Activated B cell treated with CpG ODN at 0.5 μM for 24 hours (primary cell): ENCODE results near the gene KRTAP15-1. TPM values are rescaled to one million over a fixed set of nuclear protein-coding genes. Genes with fewer than 3 reads are reported as not detected.

Experiments
- ATAC-seq: fragments of 200-7000 bp; cut with Tn5 transposase; one replicate; pipeline ENCODE4 v1.10.0; 2021; ENCODE audit warnings: low read depth, mild to moderate bottlenecking, moderate library complexity
- CTCF ChIA-PET: fragments of 350-600 bp; sonication (Branson Sonifier 250); formaldehyde crosslinking; loops from one replicate; lab custom pipeline; 2021; ENCODE audit warnings: antibody characterized with exemption; lab: Charles Lee
- POLR2A ChIA-PET: fragments of 350-600 bp; sonication (Branson Sonifier 250); formaldehyde crosslinking; loops from one replicate; lab custom pipeline; 2021; ENCODE audit warnings: antibody characterized with exemption; lab: Charles Lee
- DNase-seq: peaks from one replicate; pipeline ENCODE4 v3.0.0; 2022
- H3K27ac Mint-ChIP-seq: one replicate; pipeline ENCODE4 v1.8.0; 2020; ENCODE audit warnings: mixed read lengths
- H3K27me3 Mint-ChIP-seq: one replicate; pipeline ENCODE4 v1.8.0; 2021; ENCODE audit warnings: mixed read lengths
- H3K36me3 Mint-ChIP-seq: one replicate; pipeline ENCODE4 v1.8.0; 2021; ENCODE audit warnings: low read depth, mixed read lengths
- H3K4me1 Mint-ChIP-seq: one replicate; pipeline ENCODE4 v1.8.0; 2021; ENCODE audit warnings: mixed read lengths
- H3K4me3 Mint-ChIP-seq: one replicate; pipeline ENCODE4 v1.8.0; 2020; ENCODE audit warnings: mild to moderate bottlenecking, mixed read lengths
- H3K9me3 Mint-ChIP-seq: one replicate; pipeline ENCODE4 v1.8.0; 2020; ENCODE audit warnings: mixed read lengths
- intact Hi-C: fragments of 100-400 bp; cut with micrococcal nuclease; formaldehyde crosslinking; loops from one replicate; pipeline ENCODE4 v1.15.1; 2024
- total RNA-seq: library from RNA; stranded (reverse); gene quantifications from 2 replicates; pipeline ENCODE4 v1.2.3, GENCODE V29; 2022
- TF ChIP-seq, protein P1 (sequence below): fragments of 200-600 bp; IDR thresholded peaks from one replicate; pipeline ENCODE4 v1.8.0; 2022; ENCODE audit warnings: antibody characterized with exemption, mild to moderate bottlenecking

KRTAP15-1 gene
- total RNA-seq, 1 donor from 2014 or later, result not detected

DNA sequence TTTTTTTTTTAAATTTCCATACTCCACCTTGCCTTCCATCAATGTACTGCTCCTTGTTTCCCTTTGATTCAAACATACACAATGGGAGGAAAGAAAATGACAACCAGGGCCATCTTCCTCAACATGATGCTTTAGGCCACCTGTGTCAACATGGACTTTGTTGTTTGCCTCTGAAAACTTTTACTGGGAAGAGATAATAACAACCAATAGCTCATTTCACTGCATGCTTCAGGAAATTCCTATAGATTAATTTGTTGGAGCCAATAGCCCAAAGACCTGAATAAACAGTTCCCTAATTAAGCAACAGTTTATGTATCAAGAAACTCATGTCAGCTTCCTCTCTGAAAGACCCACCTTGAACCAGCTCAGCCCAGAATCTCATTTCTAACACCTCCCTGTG is 3.2 kb downstream of the KRTAP15-1 start:
- POLR2A ChIA-PET, result no interaction called here
- Mint-ChIP-seq H3K27me3 (no peaks in the 10 kb centered on the region), H3K4me1 (no peaks in the 10 kb centered on the region), H3K9me3 (peaks cover 4% of the 10 kb centered on the region), H3K36me3 (no peaks in the 10 kb centered on the region), H3K4me3 (no peak overlapping the region), H3K27ac (no peak overlapping the region)
- DNase-seq (no peak), ATAC-seq (no peak)
- TF ChIP-seq, protein P1, sequence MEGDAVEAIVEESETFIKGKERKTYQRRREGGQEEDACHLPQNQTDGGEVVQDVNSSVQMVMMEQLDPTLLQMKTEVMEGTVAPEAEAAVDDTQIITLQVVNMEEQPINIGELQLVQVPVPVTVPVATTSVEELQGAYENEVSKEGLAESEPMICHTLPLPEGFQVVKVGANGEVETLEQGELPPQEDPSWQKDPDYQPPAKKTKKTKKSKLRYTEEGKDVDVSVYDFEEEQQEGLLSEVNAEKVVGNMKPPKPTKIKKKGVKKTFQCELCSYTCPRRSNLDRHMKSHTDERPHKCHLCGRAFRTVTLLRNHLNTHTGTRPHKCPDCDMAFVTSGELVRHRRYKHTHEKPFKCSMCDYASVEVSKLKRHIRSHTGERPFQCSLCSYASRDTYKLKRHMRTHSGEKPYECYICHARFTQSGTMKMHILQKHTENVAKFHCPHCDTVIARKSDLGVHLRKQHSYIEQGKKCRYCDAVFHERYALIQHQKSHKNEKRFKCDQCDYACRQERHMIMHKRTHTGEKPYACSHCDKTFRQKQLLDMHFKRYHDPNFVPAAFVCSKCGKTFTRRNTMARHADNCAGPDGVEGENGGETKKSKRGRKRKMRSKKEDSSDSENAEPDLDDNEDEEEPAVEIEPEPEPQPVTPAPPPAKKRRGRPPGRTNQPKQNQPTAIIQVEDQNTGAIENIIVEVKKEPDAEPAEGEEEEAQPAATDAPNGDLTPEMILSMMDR, result no peak
- intact Hi-C loops, result loop anchor here (10.0 kb wide), 1 partner anchor 52 kb away; the partner anchor contains the start of genes KRTAP19-3 and KRTAP19-4
- CTCF ChIA-PET, result no interaction called here

DNA sequence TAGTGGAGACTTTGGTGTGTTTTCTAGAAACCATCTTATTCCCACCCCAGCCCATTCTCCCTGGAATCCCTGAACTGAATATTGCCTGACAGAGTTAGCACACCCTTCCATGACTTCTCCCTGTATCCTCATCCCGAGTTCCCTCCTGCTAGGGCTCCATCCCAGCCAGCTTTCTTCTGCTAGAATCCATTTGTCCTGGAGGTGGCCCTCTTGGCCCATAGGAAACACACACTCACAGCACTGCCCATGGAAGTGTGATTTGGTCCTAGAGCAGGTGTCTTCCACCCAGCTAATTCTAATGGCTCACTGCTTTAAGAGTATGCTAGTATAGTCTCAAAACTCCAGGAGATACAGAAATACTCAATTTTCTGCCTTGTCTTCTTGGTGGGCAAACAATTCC is 4.1 kb downstream of the KRTAP15-1 start:
- ATAC-seq (no peak), DNase-seq (no peak)
- Mint-ChIP-seq H3K4me1 (no peaks in the 10 kb centered on the region), H3K4me3 (no peak overlapping the region), H3K27me3 (no peaks in the 10 kb centered on the region), H3K36me3 (no peaks in the 10 kb centered on the region), H3K9me3 (peaks cover 4% of the 10 kb centered on the region), H3K27ac (no peak overlapping the region)
- POLR2A ChIA-PET, result no interaction called here
- intact Hi-C loops, result loop anchor here (10.0 kb wide), 1 partner anchor 51 kb away; the partner anchor contains the start of genes KRTAP19-3 and KRTAP19-4
- CTCF ChIA-PET, result no interaction called here
- TF ChIP-seq, protein P1, result no peak

DNA sequence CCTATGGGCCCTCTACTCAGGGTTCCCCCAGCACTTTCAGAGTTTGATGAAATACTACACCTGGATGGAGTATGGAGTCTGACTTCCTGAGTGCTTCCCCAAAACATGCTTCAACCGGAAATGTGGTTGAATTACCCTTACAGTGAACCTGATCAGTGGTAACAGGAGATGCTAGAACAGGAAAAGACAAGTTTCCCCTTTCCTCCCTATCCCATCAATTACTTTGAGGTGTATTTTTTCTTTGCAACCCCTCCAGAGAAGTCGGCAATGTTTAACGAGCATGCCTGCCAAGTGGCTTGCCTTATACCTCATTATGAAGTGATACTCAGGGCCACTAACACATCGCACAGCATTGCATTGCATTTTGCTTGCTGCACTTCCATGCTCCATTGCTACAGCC is 7.0 kb downstream of the KRTAP15-1 start:
- Mint-ChIP-seq H3K36me3 (no peaks in the 10 kb centered on the region), H3K4me1 (no peaks in the 10 kb centered on the region), H3K4me3 (no peak overlapping the region), H3K27ac (no peak overlapping the region), H3K9me3 (no peaks in the 10 kb centered on the region), H3K27me3 (no peaks in the 10 kb centered on the region)
- TF ChIP-seq, protein P1, result no peak
- POLR2A ChIA-PET, result no interaction called here
- no peak for ATAC-seq
- intact Hi-C loops, result loop anchor here (10.0 kb wide), 1 partner anchor 48 kb away; the partner anchor contains the start of genes KRTAP19-3 and KRTAP19-4
- DNase-seq, result no peak
- CTCF ChIA-PET, result no interaction called here

DNA sequence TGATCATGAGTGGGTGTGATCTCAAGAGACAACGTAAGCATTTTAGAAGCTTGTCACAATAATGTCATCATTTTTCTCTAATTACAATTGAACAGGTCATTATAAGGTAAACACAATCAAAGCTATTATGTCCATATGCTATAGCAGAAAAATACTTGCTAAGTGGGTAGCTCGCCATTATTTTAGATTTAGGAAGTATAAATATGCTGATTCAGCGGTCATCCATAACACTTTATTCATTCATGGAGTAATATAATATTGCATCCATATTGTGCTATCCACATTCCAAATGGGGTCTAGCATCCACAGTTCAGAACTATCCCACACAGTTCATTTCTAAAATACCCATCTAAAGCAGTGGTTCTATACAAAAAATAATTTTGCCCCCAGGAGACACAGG is 8.4 kb downstream of the KRTAP15-1 start:
- no peak overlapping the region for H3K27ac Mint-ChIP-seq
- no peaks in the 10 kb centered on the region for H3K4me1 Mint-ChIP-seq
- no peaks in the 10 kb centered on the region for H3K36me3 Mint-ChIP-seq
- H3K27me3 Mint-ChIP-seq, result no peaks in the 10 kb centered on the region
- no peak overlapping the region for H3K4me3 Mint-ChIP-seq
- CTCF ChIA-PET, result no interaction called here
- TF ChIP-seq, protein P1, result no peak
- intact Hi-C loops, result loop anchor here (10.0 kb wide), 1 partner anchor 46 kb away; the partner anchor contains the start of genes KRTAP19-3 and KRTAP19-4
- POLR2A ChIA-PET, result no interaction called here
- DNase-seq (no peak), ATAC-seq (no peak)
- H3K9me3 Mint-ChIP-seq, result no peaks in the 10 kb centered on the region

DNA sequence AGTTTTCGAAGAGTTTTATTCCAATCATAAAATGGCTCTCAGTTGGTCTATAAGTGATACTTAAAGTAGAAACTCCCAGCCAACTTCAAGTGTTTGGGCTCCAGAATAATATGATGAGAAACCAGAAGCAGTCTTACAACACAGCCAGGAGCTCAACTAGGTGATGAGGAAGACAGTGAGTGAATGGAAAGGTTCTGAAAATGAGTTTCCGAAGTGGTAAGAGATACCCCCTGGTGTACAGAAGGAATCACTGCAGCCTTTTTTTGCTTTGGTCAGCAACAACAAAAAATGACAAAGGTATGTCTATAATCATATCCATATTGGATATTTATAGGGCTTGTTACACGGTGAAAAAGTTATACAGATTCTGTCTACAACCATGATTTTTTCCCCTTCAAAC is 23.6 kb downstream of the KRTAP15-1 start:
- ChIA-PET CTCF (no interaction called here), POLR2A (no interaction called here)
- Mint-ChIP-seq H3K27me3 (no peaks in the 10 kb centered on the region), H3K4me1 (no peaks in the 10 kb centered on the region), H3K9me3 (peaks cover 2% of the 10 kb centered on the region), H3K4me3 (no peak overlapping the region), H3K27ac (no peak overlapping the region), H3K36me3 (no peaks in the 10 kb centered on the region)
- TF ChIP-seq, protein P1, result no peak
- ATAC-seq (no peak), DNase-seq (no peak)
- intact Hi-C loops, result no loop called here
